NCI-H748 treated with DMSO at 0.1 percent for 48 hours (cell line): ENCODE data around the gene RERE.
"Not testable (repeated sequence)": the region's sequence is repeated elsewhere in the genome, so short reads cannot be mapped to it uniquely, and the experiment has no call there.

Experiments used
- DNase-seq: peaks from one replicate; lab custom pipeline; 2025; lab: John Stamatoyannopoulos, UW

Gene RERE

GRCh38 chr1:8716238-8716637 lies 101.2 kb downstream of the RERE start:
- no peak for DNase-seq

GRCh38 chr1:8714173-8714572 lies 103.3 kb downstream of the RERE start:
- DNase-seq, result no peak

- DNase-seq, result peak; percentile 96
Measured at GRCh38 chr1:8712413-8713231, 104.8 kb downstream of the RERE start.

GRCh38 chr1:8711873-8712412 lies 105.5 kb downstream of the RERE start:
- DNase-seq, result no peak

- no peak for DNase-seq
Measured at GRCh38 chr1:8711151-8711550, 106.3 kb downstream of the RERE start.

- no peak for DNase-seq
Measured at GRCh38 chr1:8708259-8708658, 109.2 kb downstream of the RERE start.

GRCh38 chr1:8706995-8707396 lies 110.4 kb downstream of the RERE start:
- DNase-seq, result peak; percentile 93

- DNase-seq, result no peak
Measured at GRCh38 chr1:8706291-8706690, 111.1 kb downstream of the RERE start.

- DNase-seq, result peak; percentile 57
Measured at GRCh38 chr1:8704866-8705506, 112.5 kb downstream of the RERE start.

- DNase-seq, result peak; percentile 86
Measured at GRCh38 chr1:8702850-8703810, 114.3 kb downstream of the RERE start.

- no peak for DNase-seq
Measured at GRCh38 chr1:8702472-8702849, 115.0 kb downstream of the RERE start.

- peak; percentile 45 for DNase-seq
Measured at GRCh38 chr1:8701794-8702471, 115.5 kb downstream of the RERE start.

GRCh38 chr1:8699679-8700078 lies 117.8 kb downstream of the RERE start:
- no peak for DNase-seq

- DNase-seq, result no peak
Measured at GRCh38 chr1:8698937-8699447, 118.4 kb downstream of the RERE start.

- no peak for DNase-seq
Measured at GRCh38 chr1:8698012-8698630, 119.3 kb downstream of the RERE start.

GRCh38 chr1:8695442-8695841 lies 122.0 kb downstream of the RERE start:
- DNase-seq, result not testable (repeated sequence)

GRCh38 chr1:8693107-8693506 lies 124.3 kb downstream of the RERE start:
- DNase-seq, result no peak

- no peak for DNase-seq
Measured at GRCh38 chr1:8691662-8692061, 125.8 kb downstream of the RERE start.

- DNase-seq, result no peak
Measured at GRCh38 chr1:8690253-8690525, 127.3 kb downstream of the RERE start.

GRCh38 chr1:8689431-8690252 lies 127.8 kb downstream of the RERE start:
- no peak for DNase-seq
